Vagina (tissue), 2 donors: ENCODE measurements around the gene ARHGAP23. TPM values are rescaled to one million over a fixed set of nuclear protein-coding genes. Genes with fewer than 3 reads are reported as not detected.
"Not testable (repeated sequence)": the region's sequence is repeated elsewhere in the genome, so short reads cannot be mapped to it uniquely, and the experiment has no call there.

Source experiments
- DNase-seq, 2 donors: peaks; one replicate each; pipeline ENCODE4 v3.0.0-alpha.2; 2017; ENCODE audit errors: extremely low spot score in 2 of 2
- H3K27ac ChIP-seq: fragments of 200-600 bp; sonication (generic); one replicate; pipeline ENCODE4 v1.5.1; 2019
- H3K27me3 ChIP-seq: fragments of 200-600 bp; sonication (generic); one replicate; pipeline ENCODE4 v1.5.1; 2019
- H3K36me3 ChIP-seq, 2 donors: fragments of 200-600 bp; sonication (generic); one replicate each; pipeline ENCODE4 v1.5.1; 2017 to 2019
- H3K4me1 ChIP-seq: fragments of 200-600 bp; sonication (generic); one replicate; pipeline ENCODE4 v1.5.1; 2019
- H3K4me3 ChIP-seq, 2 donors: fragments of 200-600 bp; sonication (generic); 1 replicate in 1 of 2; 2 replicates in 1 of 2; pipeline ENCODE4 v1.5.1; 2016 to 2019
- H3K9me3 ChIP-seq: fragments of 200-600 bp; sonication (generic); one replicate; pipeline ENCODE4 v1.5.1; 2019
- CTCF ChIP-seq, 3 experiments: fragments of 450-650 bp in 2 of 3; fragments of 200-600 bp in 1 of 3; sonication (generic) in 1 of 3; IDR thresholded peaks; one replicate each; pipeline ENCODE4 v1.5.1; 2017 to 2019; ENCODE audit warnings: antibody characterized with exemption in 3 of 3, mild to moderate bottlenecking in 2 of 3, moderate library complexity in 2 of 3
- POLR2A ChIP-seq, 2 donors: fragments of 450-650 bp; IDR thresholded peaks; one replicate each; pipeline ENCODE4 v1.6.1; 2017; ENCODE audit warnings: antibody characterized with exemption in 2 of 2, mild to moderate bottlenecking in 2 of 2, moderate library complexity in 2 of 2
- POLR2AphosphoS5 ChIP-seq, 2 donors: sonication (generic); formaldehyde crosslinking; IDR thresholded peaks; one replicate each; pipeline ENCODE4 v1.9.0; 2017; ENCODE audit warnings: antibody characterized with exemption in 2 of 2, mild to moderate bottlenecking in 2 of 2, low read depth in 1 of 2; ENCODE audit not compliant: insufficient read depth in 1 of 2
- intact Hi-C: fragments of 100-400 bp; cut with DNase I; formaldehyde crosslinking; loops from one replicate; pipeline ENCODE4 v1.15.1; 2023
- total RNA-seq: library from RNA; depleted of rRNA; stranded (reverse); fragments of >200 nt; gene quantifications from one replicate; pipeline ENCODE4 v1.2.3, GENCODE V29; 2016

Gene ARHGAP23
- total RNA-seq, 1 donor from 2014 or later = 70.2 TPM

- Histone ChIP-seq H3K36me3 (peaks cover 0 to 12% of the 10 kb centered on the region in 2 donors), H3K27ac (peak overlapping the region; percentile 68), H3K4me1 (peaks cover 16% of the 10 kb centered on the region)
- H3K9me3 ChIP-seq, H3K4me3 ChIP-seq, DNase-seq, H3K27me3 ChIP-seq: not testable (repeated sequence)
- intact Hi-C loops = loop anchor here (10.0 kb wide), 1 partner anchor 60 kb away; the partner anchor contains the start of gene ARHGAP23
- peak; percentile 71 to 88 (median 86) for TF ChIP-seq CTCF (IDR thresholded peaks at IDR 0.05)
These were observed 56.2 kb downstream of the ARHGAP23 start for GRCh38 chr17:38484242-38485145.

- intact Hi-C loops = loop anchor here (10.0 kb wide), 1 partner anchor 60 kb away; the partner anchor contains the start of gene ARHGAP23
- H3K4me3 ChIP-seq = no peak overlapping the region
- TF ChIP-seq CTCF (IDR thresholded peaks at IDR 0.05) = no peak
- TF ChIP-seq POLR2AphosphoS5 (IDR thresholded peaks at IDR 0.05; ENCODE audit: insufficient read depth in 1 of 2, low read depth in 1 of 2) = no peak
- no peak for TF ChIP-seq POLR2A (IDR thresholded peaks at IDR 0.05)
- no peaks in the 10 kb centered on the region for H3K9me3 ChIP-seq
- H3K27me3 ChIP-seq = no peaks in the 10 kb centered on the region
- peaks cover 16% of the 10 kb centered on the region for H3K4me1 ChIP-seq
- DNase-seq = no peak
- peaks cover 0 to 17% of the 10 kb centered on the region in 2 donors for H3K36me3 ChIP-seq
- no peak overlapping the region for H3K27ac ChIP-seq
These were observed 56.8 kb downstream of the ARHGAP23 start for GRCh38 chr17:38485146-38485468.

- not testable (repeated sequence) for DNase-seq, H3K27me3 ChIP-seq, H3K9me3 ChIP-seq, H3K4me3 ChIP-seq, H3K27ac ChIP-seq
- intact Hi-C loops = loop anchor here (10.0 kb wide), 1 partner anchor 61 kb away; the partner anchor contains the start of gene ARHGAP23
- peaks cover 16% of the 10 kb centered on the region for H3K4me1 ChIP-seq
- peaks cover 0 to 22% of the 10 kb centered on the region in 2 donors for H3K36me3 ChIP-seq
These were observed 57.5 kb downstream of the ARHGAP23 start for GRCh38 chr17:38485681-38486298.

- not testable (repeated sequence) for DNase-seq, H3K4me1 ChIP-seq, H3K9me3 ChIP-seq, H3K27me3 ChIP-seq, H3K27ac ChIP-seq, H3K4me3 ChIP-seq
- H3K36me3 ChIP-seq = peaks cover 0 to 39% of the 10 kb centered on the region in 2 donors
- intact Hi-C loops = loop anchor here (10.0 kb wide), 1 partner anchor 65 kb away; the partner anchor contains the start of gene ARHGAP23
These were observed 61.5 kb downstream of the ARHGAP23 start for GRCh38 chr17:38489774-38490173.

- H3K36me3 ChIP-seq = peaks cover 0 to 40% of the 10 kb centered on the region in 2 donors
These were observed 63.2 kb downstream of the ARHGAP23 start for GRCh38 chr17:38491346-38492066.

GRCh38 chr17:38492067-38493040 is 64.1 kb downstream of the ARHGAP23 start:
- peaks cover 0 to 45% of the 10 kb centered on the region in 2 donors for H3K36me3 ChIP-seq
- DNase-seq, intact Hi-C loops, H3K4me1 ChIP-seq, H3K27me3 ChIP-seq, H3K4me3 ChIP-seq, H3K9me3 ChIP-seq, H3K27ac ChIP-seq: not testable (repeated sequence)
- TF ChIP-seq CTCF (IDR thresholded peaks at IDR 0.05) = peak in 2 of 3 experiments; percentile 37 to 73

More at GRCh38 chr17:38491346-38492066, 63.2 kb downstream of the ARHGAP23 start:
- DNase-seq, intact Hi-C loops, H3K4me3 ChIP-seq, H3K4me1 ChIP-seq, H3K27me3 ChIP-seq, H3K27ac ChIP-seq, H3K9me3 ChIP-seq: not testable (repeated sequence)

- H3K4me3 ChIP-seq, H3K4me1 ChIP-seq, H3K9me3 ChIP-seq, intact Hi-C loops, DNase-seq, H3K27ac ChIP-seq, H3K27me3 ChIP-seq: not testable (repeated sequence)
- H3K36me3 ChIP-seq = peaks cover 0 to 63% of the 10 kb centered on the region in 2 donors
These were observed 65.9 kb downstream of the ARHGAP23 start for GRCh38 chr17:38494152-38494551.

- H3K4me1 ChIP-seq, intact Hi-C loops: not testable (repeated sequence)
- peaks cover 0 to 63% of the 10 kb centered on the region in 2 donors for H3K36me3 ChIP-seq
These were observed 69.4 kb downstream of the ARHGAP23 start for GRCh38 chr17:38497656-38498055.

More at GRCh38 chr17:38497656-38498055, 69.4 kb downstream of the ARHGAP23 start:
- H3K4me3 ChIP-seq, H3K27me3 ChIP-seq, H3K27ac ChIP-seq, DNase-seq, H3K9me3 ChIP-seq: not testable (repeated sequence)
